Activated T-helper 1 cell treated with anti-CD3 and anti-CD28 coated beads, Interleukin-12 subunit alpha, Interleukin-12 subunit beta, Interleukin-2, Interleukin-4 antibody, amounts not matched to agents 30 ng/mL and 10 ng/mL and 1 ng/mL, durations not matched to agents 14 hours and 24 hours and 36 hours (primary cell): ENCODE data around the gene TSPAN15. TPM values are rescaled to one million over a fixed set of nuclear protein-coding genes. Genes with fewer than 3 reads are reported as not detected.
A peak's percentile ranks its signal among the peaks of the same experiment; 100 is the strongest.

Source experiments
- DNase-seq: peaks from one replicate; pipeline ENCODE4 v3.0.0; 2021; ENCODE audit warnings: low spot score
- H3K27ac Mint-ChIP-seq: one replicate; pipeline ENCODE4 v1.8.0; 2021; ENCODE audit warnings: mild to moderate bottlenecking, mixed read lengths
- H3K27me3 Mint-ChIP-seq: one replicate; pipeline ENCODE4 v1.8.0; 2022; ENCODE audit warnings: mild to moderate bottlenecking, moderate library complexity, mixed read lengths; ENCODE audit not compliant: insufficient read depth
- H3K36me3 Mint-ChIP-seq: one replicate; pipeline ENCODE4 v1.8.0; 2021; ENCODE audit warnings: low read depth, mixed read lengths
- H3K4me1 Mint-ChIP-seq: one replicate; pipeline ENCODE4 v1.8.0; 2021; ENCODE audit warnings: low read depth, mixed read lengths
- H3K4me3 Mint-ChIP-seq: one replicate; pipeline ENCODE4 v1.8.0; 2021; ENCODE audit warnings: mild to moderate bottlenecking, moderate library complexity, mixed read lengths
- H3K9me3 Mint-ChIP-seq: one replicate; pipeline ENCODE4 v1.8.0; 2021; ENCODE audit warnings: mixed read lengths
- intact Hi-C: fragments of 100-400 bp; cut with micrococcal nuclease; formaldehyde crosslinking; loops from one replicate; pipeline ENCODE4 v1.15.1; 2024
- total RNA-seq: library from RNA; stranded (reverse); gene quantifications from 2 replicates; pipeline ENCODE4 v1.2.3, GENCODE V29; 2022

The TSPAN15 gene
- total RNA-seq, 1 donor from 2014 or later, result 1.6 TPM

DNA sequence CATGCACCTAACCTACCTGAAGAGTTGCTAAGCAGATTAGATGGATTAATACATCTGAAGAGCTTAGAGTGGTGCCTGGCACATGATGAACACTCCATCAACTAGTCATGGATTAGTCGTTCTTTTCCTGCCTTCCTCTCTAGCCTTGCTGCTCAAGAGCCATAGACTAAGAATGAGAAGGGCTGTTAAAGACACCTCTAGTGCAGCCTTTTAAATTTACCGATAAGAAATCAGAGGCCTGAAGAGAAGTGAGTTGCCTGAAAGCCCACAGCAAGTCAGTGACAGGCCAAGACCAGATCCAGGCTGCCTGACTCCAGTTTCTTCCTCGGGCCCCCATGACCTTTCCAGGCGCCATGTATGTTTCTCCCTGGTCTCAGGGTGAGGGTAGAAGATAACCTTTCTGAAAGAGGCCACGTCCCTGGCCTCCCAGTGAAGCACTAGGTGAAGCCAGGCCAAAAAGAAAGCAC, 6.5 kb downstream of the TSPAN15 start:
- H3K4me3 Mint-ChIP-seq, result no peak overlapping the region
- intact Hi-C loops, result no loop called here
- peaks cover 22% of the 10 kb centered on the region for H3K4me1 Mint-ChIP-seq
- H3K36me3 Mint-ChIP-seq, result no peaks in the 10 kb centered on the region
- H3K9me3 Mint-ChIP-seq, result no peaks in the 10 kb centered on the region
- DNase-seq, result no peak
- H3K27ac Mint-ChIP-seq, result no peak overlapping the region
- peaks cover 7% of the 10 kb centered on the region for H3K27me3 Mint-ChIP-seq

DNA sequence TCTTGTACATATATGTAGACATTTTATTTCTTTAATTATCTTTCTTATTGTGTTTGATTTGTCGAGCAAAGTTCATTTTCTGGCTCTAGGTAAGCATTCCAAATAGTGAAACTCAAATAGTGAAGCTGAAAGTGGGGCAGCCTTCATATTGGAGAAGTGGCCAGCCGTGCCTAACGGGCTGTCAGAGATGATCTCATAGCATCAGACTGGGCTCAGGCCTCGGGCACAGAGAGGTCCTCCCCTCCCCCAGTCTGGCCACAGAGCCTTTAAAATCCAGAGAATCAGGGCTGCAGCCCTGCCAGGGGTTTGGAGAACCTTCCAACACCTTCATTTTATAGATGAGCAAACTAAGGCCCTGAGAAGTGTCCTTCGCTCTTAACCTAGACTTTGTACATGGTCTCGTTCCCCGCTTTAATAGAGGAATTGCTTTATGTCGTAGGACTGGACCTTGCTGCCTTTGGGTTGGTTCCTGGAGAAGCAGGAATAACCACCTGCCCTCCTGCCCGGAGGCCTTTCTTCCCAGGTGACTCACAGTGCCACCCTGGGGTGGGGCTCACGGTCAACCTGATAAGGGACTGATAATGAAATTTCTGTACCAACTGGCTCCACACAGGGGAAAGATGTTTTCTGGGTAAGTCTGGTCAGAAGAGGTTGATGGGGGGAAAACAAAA, 7.3 kb downstream of the TSPAN15 start:
- DNase-seq, result no peak
- Mint-ChIP-seq H3K27ac (no peak overlapping the region), H3K9me3 (no peaks in the 10 kb centered on the region), H3K4me3 (no peak overlapping the region), H3K4me1 (peaks cover 25% of the 10 kb centered on the region), H3K27me3 (peaks cover under 1% of the 10 kb centered on the region), H3K36me3 (no peaks in the 10 kb centered on the region)
- intact Hi-C loops, result no loop called here

DNA sequence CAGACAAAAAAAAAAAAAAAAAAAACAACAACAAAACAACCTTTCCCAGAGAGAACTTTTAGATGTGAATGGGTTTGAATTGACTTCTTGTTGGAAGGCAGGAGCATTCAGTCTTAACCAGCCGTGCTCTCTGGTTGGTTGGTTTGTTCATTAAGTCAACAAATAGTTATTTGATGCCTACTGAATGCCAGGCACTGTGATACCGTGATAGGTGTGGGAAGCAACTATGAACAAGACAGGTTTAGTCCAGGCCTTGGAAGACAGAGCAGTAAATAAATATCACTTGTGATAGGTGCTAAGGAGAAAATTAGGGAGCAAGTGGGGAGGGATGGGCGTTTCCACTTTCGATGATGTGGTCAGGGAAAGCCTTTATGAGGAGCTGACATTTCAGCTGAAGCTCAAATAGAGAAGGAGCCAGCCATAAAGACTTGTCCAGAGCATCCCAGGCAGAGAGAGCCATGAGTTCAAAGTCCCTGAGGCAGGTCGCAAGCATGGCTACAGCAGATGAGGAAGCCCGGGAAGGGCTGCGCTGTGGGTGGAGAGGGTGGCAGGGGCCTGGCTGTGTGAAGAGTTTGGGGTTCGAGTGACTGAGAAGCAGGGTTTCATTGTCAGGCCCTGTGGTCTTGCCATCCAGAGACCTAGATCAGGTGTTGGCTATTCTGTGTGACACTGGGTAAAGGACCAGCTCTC, 8.0 kb downstream of the TSPAN15 start:
- no peaks in the 10 kb centered on the region for H3K36me3 Mint-ChIP-seq
- no peak overlapping the region for H3K4me3 Mint-ChIP-seq
- H3K27ac Mint-ChIP-seq, result no peak overlapping the region
- no peak for DNase-seq
- intact Hi-C loops, result no loop called here
- peaks cover 31% of the 10 kb centered on the region for H3K4me1 Mint-ChIP-seq
- no peaks in the 10 kb centered on the region for H3K27me3 Mint-ChIP-seq
- no peaks in the 10 kb centered on the region for H3K9me3 Mint-ChIP-seq

DNA sequence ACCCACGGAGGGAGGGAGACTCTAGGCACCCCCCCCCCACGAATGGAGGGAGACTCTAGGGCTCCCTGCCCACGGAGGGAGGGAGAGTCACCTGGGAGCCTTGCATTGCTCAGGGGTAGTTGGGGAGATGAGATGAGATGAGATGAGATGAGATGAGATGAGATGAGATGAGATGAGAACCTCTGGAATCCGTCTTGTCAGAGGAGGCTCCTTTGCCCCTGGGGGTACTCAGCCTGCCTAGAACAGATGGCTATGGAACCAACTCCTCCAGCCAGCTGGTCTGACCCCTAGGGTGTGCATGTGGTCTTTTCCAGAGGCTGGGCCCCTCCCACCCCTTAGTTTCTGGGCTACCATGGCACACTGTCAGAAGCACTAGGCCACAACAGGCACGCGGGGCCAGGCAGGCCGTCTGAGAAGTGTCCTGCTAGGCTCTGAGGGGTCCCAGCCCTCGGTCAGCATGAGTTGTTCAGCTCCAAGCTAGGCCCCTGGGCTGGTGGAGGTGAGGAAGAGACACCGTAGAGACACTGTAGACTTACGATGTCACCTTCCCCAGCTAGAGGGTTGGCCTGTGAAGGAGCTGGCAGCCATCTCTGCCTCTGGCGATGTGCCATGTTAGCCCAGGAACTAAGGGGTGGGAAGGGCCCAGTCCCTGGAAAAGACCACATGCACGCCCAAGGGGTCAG, 8.8 kb downstream of the TSPAN15 start:
- Mint-ChIP-seq H3K27ac (no peak overlapping the region), H3K4me3 (no peak overlapping the region), H3K27me3 (no peaks in the 10 kb centered on the region), H3K36me3 (no peaks in the 10 kb centered on the region), H3K4me1 (peaks cover 39% of the 10 kb centered on the region), H3K9me3 (no peaks in the 10 kb centered on the region)
- intact Hi-C loops, result no loop called here
- DNase-seq, result no peak

DNA sequence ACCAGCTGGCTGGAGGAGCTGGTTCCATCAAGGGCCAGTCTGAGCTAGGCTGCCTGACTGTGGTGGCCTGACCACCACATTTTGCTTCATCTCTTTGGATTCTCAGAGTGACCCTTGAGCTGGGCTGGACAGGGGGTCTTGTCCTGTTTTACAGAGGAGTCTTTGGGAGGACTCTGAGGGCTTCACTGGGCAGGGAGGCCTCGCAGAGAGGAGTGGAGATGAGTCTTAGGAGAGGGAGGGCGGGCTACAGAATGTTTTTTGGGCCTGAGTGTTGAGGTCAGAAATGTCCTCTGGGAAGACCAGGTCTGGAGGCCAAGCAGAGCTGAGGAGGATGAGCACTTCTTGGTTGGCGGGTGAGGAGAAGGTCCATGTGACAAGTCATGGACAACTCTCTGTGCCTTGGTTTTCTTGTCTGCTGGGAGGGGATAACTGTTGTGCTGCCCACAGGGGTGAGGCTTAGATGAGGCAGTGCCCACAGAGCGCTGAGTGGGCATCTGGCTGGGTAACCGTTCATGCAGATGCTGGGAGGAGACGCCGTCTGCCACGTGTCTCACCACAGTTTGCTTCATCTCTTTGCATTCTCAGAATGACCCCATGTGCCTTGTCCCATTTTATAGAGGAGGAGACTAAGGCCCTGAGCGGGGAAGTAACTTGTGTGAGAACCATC, 9.4 kb downstream of the TSPAN15 start:
- DNase-seq, result no peak
- H3K4me1 Mint-ChIP-seq, result peaks cover 41% of the 10 kb centered on the region
- H3K27me3 Mint-ChIP-seq, result no peaks in the 10 kb centered on the region
- H3K9me3 Mint-ChIP-seq, result no peaks in the 10 kb centered on the region
- H3K36me3 Mint-ChIP-seq, result no peaks in the 10 kb centered on the region
- H3K27ac Mint-ChIP-seq, result no peak overlapping the region
- intact Hi-C loops, result no loop called here
- no peak overlapping the region for H3K4me3 Mint-ChIP-seq

DNA sequence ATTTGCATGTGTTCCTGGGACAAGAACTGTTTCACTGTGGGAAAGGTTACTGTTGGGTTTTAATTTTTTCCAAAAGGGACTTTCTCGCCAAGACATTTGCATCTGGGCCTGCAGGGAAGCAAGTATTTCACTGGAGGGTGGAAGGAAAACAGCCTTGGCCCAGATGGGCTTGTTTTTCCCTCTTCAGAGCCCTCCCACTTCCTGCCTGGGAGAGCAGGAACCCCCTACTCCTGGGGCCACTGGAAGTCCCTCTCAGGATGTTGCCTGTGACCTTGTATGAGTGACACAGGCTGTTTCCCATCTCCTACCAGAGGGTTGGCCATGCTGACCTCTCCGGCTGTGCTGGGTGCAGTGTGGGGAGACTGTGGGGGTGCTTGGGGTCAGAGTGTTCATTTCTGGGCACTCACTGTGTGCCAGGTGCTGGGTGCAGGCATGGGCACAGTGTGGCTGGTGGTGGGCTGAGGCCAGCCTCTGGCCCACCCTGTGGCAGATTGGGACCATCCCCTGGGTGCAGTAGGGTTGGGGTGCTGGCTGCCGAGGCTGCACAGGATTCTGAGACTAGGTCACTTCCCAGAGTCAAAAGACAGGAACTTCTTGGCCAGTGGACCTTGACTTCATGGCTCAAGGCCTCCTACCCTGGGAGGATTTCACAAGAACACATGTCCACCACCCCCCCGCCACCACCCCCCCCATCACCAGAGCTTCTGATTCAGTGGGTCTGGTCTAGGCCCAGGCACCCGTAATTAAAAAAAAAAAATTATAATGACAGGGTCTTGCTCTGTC, 10.2 kb downstream of the TSPAN15 start:
- Mint-ChIP-seq H3K4me1 (peaks cover 48% of the 10 kb centered on the region), H3K4me3 (no peak overlapping the region), H3K36me3 (no peaks in the 10 kb centered on the region), H3K9me3 (no peaks in the 10 kb centered on the region), H3K27ac (no peak overlapping the region), H3K27me3 (no peaks in the 10 kb centered on the region)
- intact Hi-C loops, result no loop called here
- no peak for DNase-seq

DNA sequence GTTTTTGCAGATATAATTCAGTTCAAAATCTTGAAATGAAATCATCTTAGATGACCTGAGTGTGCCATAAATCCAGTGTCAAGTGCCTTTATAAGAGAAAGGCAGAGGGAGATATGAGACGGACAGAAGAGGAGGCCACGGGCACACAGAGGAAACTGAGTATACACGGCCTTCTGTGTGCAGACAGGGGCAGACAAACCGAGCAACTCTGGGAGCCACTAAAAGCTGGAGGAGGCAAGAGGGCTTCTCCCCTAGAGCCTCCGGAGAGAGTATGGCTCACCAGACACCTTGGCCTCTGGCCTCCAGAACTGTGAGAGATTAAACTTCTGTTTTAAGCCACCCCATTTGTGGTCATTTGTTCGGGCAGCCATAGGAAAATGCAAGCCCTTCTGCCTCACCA, 12.6 kb downstream of the TSPAN15 start:
- H3K4me1 Mint-ChIP-seq, result peaks cover 50% of the 10 kb centered on the region
- H3K27ac Mint-ChIP-seq, result peak overlapping the region; percentile 29

DNA sequence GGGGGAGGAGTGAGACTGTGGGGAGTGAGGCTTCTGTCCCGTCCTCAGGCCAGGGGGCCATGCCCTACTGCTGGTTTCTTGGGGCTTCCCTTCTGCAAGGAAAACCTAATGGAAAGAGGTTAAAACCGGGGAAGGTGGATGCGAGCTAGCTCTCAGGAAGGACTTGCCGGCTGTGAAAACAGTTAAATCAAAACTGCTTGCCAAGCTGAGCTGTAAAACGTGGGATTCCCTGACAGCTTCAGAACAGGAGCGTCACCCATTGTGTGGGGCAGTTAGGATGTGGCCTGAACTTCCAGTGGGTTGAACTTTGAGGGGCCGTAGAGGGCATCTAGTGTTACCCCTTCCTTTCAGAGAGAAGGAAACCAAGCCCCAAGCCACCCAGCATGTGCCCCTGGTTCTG, 13.1 kb downstream of the TSPAN15 start:
- H3K27ac Mint-ChIP-seq, result peak overlapping the region; percentile 82
- no peaks in the 10 kb centered on the region for H3K36me3 Mint-ChIP-seq
- H3K9me3 Mint-ChIP-seq, result no peaks in the 10 kb centered on the region
- DNase-seq, result no peak
- H3K27me3 Mint-ChIP-seq, result no peaks in the 10 kb centered on the region
- no peak overlapping the region for H3K4me3 Mint-ChIP-seq
- peaks cover 50% of the 10 kb centered on the region for H3K4me1 Mint-ChIP-seq
- intact Hi-C loops, result no loop called here

More for the DNA sequence above, 12.6 kb downstream of the TSPAN15 start:
- Mint-ChIP-seq H3K27me3 (no peaks in the 10 kb centered on the region), H3K9me3 (no peaks in the 10 kb centered on the region), H3K4me3 (no peak overlapping the region), H3K36me3 (no peaks in the 10 kb centered on the region)
- intact Hi-C loops, result no loop called here
- no peak for DNase-seq

DNA sequence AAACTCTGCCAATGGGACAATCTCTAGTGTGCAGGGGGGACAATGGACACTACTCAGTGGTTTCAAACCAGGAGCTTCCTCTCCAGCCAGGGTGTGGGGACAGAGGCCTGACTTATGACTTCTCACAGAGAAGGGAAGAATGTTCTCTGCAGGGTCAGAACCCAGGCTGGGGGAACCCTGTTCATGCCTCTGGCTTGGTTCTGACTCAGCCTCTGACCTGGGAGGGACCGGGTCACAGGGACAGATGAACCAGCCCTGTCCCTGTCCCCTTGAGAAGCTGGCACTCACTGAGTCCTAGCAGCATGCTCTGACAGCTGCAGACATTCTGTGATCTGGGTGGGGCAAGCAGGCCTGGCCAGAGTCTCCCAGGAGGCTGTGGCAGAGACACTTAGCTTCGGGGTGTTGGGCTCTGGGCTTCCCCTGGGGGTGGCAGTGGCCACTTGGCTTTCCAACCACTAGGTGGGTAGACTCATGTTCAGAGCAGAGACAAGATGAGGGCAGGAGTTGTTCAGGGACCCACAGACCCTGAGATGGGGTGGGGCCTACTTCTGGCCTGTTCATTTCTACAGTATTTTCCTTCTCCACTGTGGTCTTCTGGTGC, 13.6 kb downstream of the TSPAN15 start:
- H3K4me3 Mint-ChIP-seq, result peak overlapping the region; percentile 49
- DNase-seq, result no peak

DNA sequence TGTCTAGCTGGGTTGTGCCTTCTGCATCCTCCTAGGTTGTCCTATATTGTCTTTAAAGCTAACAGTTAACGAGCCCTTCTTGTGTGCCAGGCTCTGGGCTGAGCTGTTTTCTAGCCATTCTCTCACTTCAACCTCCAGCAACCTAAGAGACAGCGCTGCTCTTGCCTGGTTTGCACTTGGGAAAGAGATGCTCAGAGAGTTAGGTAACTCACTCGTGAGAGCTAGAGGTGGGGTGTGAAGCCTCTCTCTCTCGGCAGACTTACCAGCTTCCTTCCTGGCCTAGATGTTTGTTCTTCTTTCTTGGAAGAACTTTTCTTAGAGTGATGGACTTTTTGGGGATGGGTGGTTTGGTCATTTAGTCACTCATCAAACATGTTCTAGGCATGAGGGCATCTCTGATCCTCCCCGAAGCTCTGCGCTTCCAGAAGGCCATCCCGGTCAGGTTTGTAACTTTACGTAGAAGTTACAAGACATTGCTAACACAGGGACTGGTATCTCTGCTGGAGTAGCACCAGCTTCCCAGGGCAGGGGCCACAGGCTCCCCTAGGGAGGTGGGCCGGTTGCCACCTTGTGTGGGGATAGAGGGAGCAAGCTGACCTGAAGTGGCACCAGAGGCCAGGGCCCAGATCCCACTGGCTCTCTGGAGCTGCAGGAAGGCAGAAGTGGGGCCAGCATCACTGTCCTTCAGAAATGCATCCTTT, 14.3 kb downstream of the TSPAN15 start:
- Mint-ChIP-seq H3K9me3 (no peaks in the 10 kb centered on the region), H3K4me3 (peak overlapping the region; percentile 15), H3K36me3 (no peaks in the 10 kb centered on the region), H3K27me3 (peaks cover 7% of the 10 kb centered on the region), H3K27ac (peak overlapping the region; percentile 82), H3K4me1 (peaks cover 50% of the 10 kb centered on the region)
- no peak for DNase-seq
- intact Hi-C loops, result no loop called here

More for the DNA sequence above, 13.6 kb downstream of the TSPAN15 start:
- Mint-ChIP-seq H3K36me3 (no peaks in the 10 kb centered on the region), H3K4me1 (peaks cover 50% of the 10 kb centered on the region), H3K27ac (peak overlapping the region; percentile 82), H3K9me3 (no peaks in the 10 kb centered on the region), H3K27me3 (peaks cover 2% of the 10 kb centered on the region)
- intact Hi-C loops, result no loop called here

DNA sequence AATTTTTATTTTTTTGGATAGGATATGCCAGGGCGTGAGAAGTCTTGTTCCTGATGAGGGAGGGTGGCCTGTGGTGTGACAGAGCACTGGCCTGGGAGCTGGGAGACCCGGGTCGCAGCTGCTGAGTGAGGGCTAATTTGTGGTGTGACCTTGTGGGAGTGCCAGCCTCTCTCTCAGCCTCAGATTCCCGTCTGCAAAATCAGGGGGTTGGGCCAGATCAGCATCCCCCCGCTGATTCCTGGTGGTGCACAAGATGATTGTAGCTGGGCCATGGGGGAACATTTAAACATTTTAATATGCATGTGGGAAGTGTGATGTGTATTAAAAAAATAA, 14.9 kb downstream of the TSPAN15 start:
- H3K4me1 Mint-ChIP-seq, result peaks cover 50% of the 10 kb centered on the region
- H3K9me3 Mint-ChIP-seq, result no peaks in the 10 kb centered on the region
- intact Hi-C loops, result no loop called here
- H3K36me3 Mint-ChIP-seq, result no peaks in the 10 kb centered on the region
- peaks cover 7% of the 10 kb centered on the region for H3K27me3 Mint-ChIP-seq
- no peak for DNase-seq
- peak overlapping the region; percentile 15 for H3K4me3 Mint-ChIP-seq
- H3K27ac Mint-ChIP-seq, result no peak overlapping the region

DNA sequence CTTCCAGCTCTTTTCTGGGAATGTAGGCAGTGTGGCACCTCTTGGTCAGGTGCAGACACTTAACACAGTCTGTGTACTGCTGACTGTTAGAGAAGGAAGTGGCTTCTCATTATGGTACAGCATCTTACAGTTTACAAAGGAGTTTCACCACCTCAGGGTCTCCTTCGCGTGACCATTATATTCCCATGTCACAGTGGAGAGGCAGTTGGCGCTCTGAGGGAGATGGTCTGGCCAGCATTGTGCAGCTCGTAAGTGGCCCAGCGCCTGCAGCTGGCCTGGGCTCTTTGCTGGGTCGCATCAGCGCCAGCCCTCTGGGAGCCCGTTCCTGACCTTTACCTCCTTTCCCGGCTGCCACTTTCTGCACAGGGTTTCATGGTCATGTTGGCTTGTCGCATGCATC, 15.4 kb downstream of the TSPAN15 start:
- no peak for DNase-seq
- Mint-ChIP-seq H3K27me3 (peaks cover 7% of the 10 kb centered on the region), H3K27ac (no peak overlapping the region), H3K4me1 (peaks cover 50% of the 10 kb centered on the region), H3K4me3 (no peak overlapping the region), H3K9me3 (no peaks in the 10 kb centered on the region), H3K36me3 (no peaks in the 10 kb centered on the region)
- intact Hi-C loops, result no loop called here
